ENCODE data around the gene ELP4. TPM values are rescaled to one million over a fixed set of nuclear protein-coding genes. Genes with fewer than 3 reads are reported as not detected.
"Not testable (repeated sequence)": the region's sequence is repeated elsewhere in the genome, so short reads cannot be mapped to it uniquely, and the experiment has no call there.

ELP4 gene
- polyA plus RNA-seq, 2 donors: 8.8 to 15.5 TPM

DNA sequence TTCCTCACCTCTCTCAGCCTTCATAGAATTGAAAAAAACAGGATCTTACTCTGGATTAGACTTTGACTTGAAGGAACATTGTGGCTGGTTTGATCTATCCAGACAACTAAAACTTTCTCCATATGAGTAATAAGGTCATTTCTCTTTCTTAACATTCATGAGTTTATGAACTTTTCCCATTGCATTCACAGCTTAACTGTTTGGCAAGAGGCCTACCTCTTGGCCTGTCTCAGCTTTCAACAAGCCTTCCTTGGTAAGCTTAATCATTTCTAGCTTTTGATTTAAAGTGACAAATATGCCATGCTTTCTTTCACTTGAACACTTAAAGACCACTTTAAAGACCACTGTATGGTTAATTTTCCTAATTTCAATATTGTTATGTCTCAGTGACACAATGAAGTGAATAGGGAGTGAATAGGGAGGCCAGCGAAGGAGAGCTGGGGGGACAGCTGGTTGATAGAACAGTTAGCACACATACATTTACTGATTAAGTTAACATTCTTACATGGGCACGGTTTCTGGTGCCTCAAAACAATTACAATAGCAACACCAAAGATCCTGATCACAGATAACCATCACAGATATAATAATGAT lies 17.1 kb upstream of the ELP4 start:
- H3K36me3 ChIP-seq (ENCODE audit: control insufficient read depth in 2 of 2, insufficient read depth in 2 of 2, low read length in 1 of 2): no peaks in the 10 kb centered on the region
- H3K4me3 ChIP-seq (ENCODE audit: low read depth in 1 of 2, low read length in 2 of 2): no peak overlapping the region
- no peak overlapping the region for H3K27ac ChIP-seq (ENCODE audit: low read depth in 2 of 2, low read length in 1 of 2)
- no peaks in the 10 kb centered on the region for H3K9me3 ChIP-seq (ENCODE audit: control insufficient read depth in 2 of 2, insufficient read depth in 1 of 2, low read depth in 1 of 2, low read length in 1 of 2)
- H3K4me1 ChIP-seq (ENCODE audit: control insufficient read depth in 2 of 2, insufficient read depth in 2 of 2, low read length in 1 of 2): no peaks in the 10 kb centered on the region
- no peaks in the 10 kb centered on the region for H3K27me3 ChIP-seq (ENCODE audit: control insufficient read depth in 1 of 2, insufficient read depth in 2 of 2, low read length in 2 of 2)
- WGBS, 2 donors: 74 to 85% methylated on average over 2 of the region's 2 CpGs

DNA sequence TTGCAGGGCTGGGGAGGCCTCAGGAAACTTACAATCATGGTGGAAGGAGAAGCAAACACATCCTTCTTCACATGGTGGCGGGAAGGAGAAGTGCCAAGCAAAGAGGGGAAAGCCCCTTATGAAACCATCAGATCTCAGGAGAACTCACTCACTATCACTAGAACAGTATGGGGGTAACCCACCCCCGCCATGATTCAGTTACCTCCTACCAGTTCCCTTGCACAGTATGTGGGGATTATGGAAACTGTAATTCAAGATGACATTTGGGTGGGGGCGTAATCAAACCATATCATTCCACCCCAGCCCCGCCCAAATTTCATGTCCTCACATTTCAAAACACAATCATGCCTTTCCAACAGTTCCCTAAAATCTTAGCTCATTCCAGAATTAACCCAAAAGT lies 16.3 kb upstream of the ELP4 start:
- Histone ChIP-seq H3K27ac (ENCODE audit: low read depth in 2 of 2, low read length in 1 of 2) (no peak overlapping the region), H3K9me3 (ENCODE audit: control insufficient read depth in 2 of 2, insufficient read depth in 1 of 2, low read depth in 1 of 2, low read length in 1 of 2) (no peaks in the 10 kb centered on the region), H3K4me3 (ENCODE audit: low read depth in 1 of 2, low read length in 2 of 2) (no peak overlapping the region), H3K36me3 (ENCODE audit: control insufficient read depth in 2 of 2, insufficient read depth in 2 of 2, low read length in 1 of 2) (no peaks in the 10 kb centered on the region), H3K4me1 (ENCODE audit: control insufficient read depth in 2 of 2, insufficient read depth in 2 of 2, low read length in 1 of 2) (no peaks in the 10 kb centered on the region), H3K27me3 (ENCODE audit: control insufficient read depth in 1 of 2, insufficient read depth in 2 of 2, low read length in 2 of 2) (no peaks in the 10 kb centered on the region)
- WGBS, 2 donors: 97% methylated on average over 4 of the region's 4 CpGs

DNA sequence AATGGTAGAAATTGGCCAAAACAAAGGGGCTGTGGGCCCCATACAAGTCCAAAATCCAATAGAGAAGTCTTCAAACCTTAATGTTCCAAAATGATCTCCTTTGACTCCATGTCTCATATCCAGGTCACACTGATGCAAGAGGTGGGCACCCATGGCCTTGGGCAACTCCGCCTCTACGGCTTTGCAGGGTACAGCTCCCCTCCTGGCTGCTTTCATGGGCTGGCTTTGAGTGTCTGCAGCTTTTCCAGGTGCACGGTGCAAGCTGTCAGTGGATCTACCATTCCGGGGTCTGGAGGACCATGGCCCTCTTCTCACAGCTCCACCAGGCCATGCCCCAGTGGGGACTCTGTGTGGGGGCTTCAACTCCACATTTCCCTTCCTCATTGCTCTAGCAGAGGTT lies 15.8 kb upstream of the ELP4 start:
- not testable (repeated sequence) for H3K36me3 ChIP-seq (ENCODE audit: control insufficient read depth in 2 of 2, insufficient read depth in 2 of 2, low read length in 1 of 2); H3K4me1 ChIP-seq (ENCODE audit: control insufficient read depth in 2 of 2, insufficient read depth in 2 of 2, low read length in 1 of 2); H3K27me3 ChIP-seq (ENCODE audit: control insufficient read depth in 1 of 2, insufficient read depth in 2 of 2, low read length in 2 of 2); H3K9me3 ChIP-seq (ENCODE audit: control insufficient read depth in 2 of 2, insufficient read depth in 1 of 2, low read depth in 1 of 2, low read length in 1 of 2); H3K27ac ChIP-seq (ENCODE audit: low read depth in 2 of 2, low read length in 1 of 2); H3K4me3 ChIP-seq (ENCODE audit: low read depth in 1 of 2, low read length in 2 of 2)
- 98 to 99% methylated on average over 4 of the region's 4 CpGs for WGBS, 2 donors

DNA sequence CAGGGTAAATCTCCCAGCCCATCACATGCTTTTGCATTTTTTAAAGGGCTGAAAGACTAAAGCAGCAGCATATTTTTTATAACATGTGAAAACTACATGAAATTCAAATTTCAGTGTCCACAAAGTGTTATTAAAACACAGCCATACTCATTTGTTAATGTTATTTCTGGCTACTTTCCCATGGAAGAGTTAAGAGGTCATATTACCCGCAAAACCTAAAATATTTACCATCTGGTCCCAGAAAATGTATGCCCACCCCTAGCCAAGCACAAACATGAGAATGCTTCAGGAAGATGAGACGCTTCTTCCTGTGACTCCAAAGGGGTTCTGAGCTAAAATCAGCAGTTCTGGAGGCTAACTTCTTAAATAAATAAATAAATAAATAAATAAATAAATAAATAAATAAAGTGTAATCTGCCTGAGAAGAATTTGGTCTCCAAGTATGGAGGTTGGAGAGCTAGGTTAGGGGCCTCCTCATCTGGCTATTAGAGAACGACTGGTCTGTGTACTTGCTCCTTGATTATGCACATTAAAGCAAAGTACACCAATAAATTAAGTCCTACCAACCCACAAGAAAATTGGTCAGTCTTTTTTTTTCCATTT lies 9.9 kb upstream of the ELP4 start:
- Histone ChIP-seq H3K27me3 (ENCODE audit: control insufficient read depth in 1 of 2, insufficient read depth in 2 of 2, low read length in 2 of 2) (no peaks in the 10 kb centered on the region), H3K4me3 (ENCODE audit: low read depth in 1 of 2, low read length in 2 of 2) (no peak overlapping the region), H3K36me3 (ENCODE audit: control insufficient read depth in 2 of 2, insufficient read depth in 2 of 2, low read length in 1 of 2) (peaks cover 0 to 2% of the 10 kb centered on the region in 2 donors), H3K27ac (ENCODE audit: low read depth in 2 of 2, low read length in 1 of 2) (no peak overlapping the region), H3K4me1 (ENCODE audit: control insufficient read depth in 2 of 2, insufficient read depth in 2 of 2, low read length in 1 of 2) (no peaks in the 10 kb centered on the region), H3K9me3 (ENCODE audit: control insufficient read depth in 2 of 2, insufficient read depth in 1 of 2, low read depth in 1 of 2, low read length in 1 of 2) (no peaks in the 10 kb centered on the region)
- WGBS, 2 donors: 93 to 94% methylated on average over 3 of the region's 3 CpGs

DNA sequence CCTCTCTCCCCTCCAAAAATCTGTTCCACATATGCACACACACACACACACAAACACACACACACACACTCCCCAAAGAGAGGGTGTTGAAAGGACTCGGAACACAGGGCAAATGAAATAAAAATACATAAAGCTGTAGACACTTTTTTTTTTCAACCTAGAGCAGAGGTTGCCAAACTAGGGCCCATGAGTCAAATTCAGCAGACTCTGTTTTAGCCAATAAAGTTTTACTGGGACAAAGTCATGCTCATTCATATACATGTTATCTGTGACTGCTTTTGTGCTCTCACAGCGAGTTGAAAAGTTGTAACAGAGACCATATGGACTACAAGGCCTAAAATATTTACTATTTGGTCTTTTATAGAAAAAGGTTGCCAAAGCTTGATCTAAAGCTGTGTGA lies 9.0 kb upstream of the ELP4 start:
- H3K9me3 ChIP-seq (ENCODE audit: control insufficient read depth in 2 of 2, insufficient read depth in 1 of 2, low read depth in 1 of 2, low read length in 1 of 2): no peaks in the 10 kb centered on the region
- no peak overlapping the region for H3K27ac ChIP-seq (ENCODE audit: low read depth in 2 of 2, low read length in 1 of 2)
- H3K4me3 ChIP-seq (ENCODE audit: low read depth in 1 of 2, low read length in 2 of 2): no peak overlapping the region
- peaks cover 0 to 2% of the 10 kb centered on the region in 2 donors for H3K36me3 ChIP-seq (ENCODE audit: control insufficient read depth in 2 of 2, insufficient read depth in 2 of 2, low read length in 1 of 2)
- 76 to 85% methylated on average over 2 of the region's 2 CpGs for WGBS, 2 donors
- H3K4me1 ChIP-seq (ENCODE audit: control insufficient read depth in 2 of 2, insufficient read depth in 2 of 2, low read length in 1 of 2): no peaks in the 10 kb centered on the region
- no peaks in the 10 kb centered on the region for H3K27me3 ChIP-seq (ENCODE audit: control insufficient read depth in 1 of 2, insufficient read depth in 2 of 2, low read length in 2 of 2)

DNA sequence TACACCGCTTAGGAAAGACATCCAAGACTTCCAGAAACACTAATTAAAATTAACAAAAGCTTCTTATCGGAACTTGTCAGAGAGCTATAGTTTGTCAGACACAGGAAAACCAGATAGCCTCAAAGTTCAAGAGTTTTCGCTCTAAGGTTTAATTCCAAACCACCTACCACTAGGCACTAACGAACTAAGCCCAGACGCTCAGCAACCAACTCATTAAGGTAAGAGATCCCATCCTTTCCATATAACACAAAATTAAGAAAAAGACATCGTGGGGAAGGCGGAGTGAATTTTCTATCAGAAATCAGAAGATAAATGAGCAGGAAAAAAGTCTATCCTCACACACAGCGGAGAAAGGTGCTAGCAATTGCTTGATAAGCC lies 527 bp upstream of the ELP4 start:
- H3K9me3 ChIP-seq (ENCODE audit: control insufficient read depth in 2 of 2, insufficient read depth in 1 of 2, low read depth in 1 of 2, low read length in 1 of 2): no peaks in the 10 kb centered on the region
- WGBS, 2 donors: 1% methylated on average over 8 of the region's 8 CpGs
- H3K27me3 ChIP-seq (ENCODE audit: control insufficient read depth in 1 of 2, insufficient read depth in 2 of 2, low read length in 2 of 2): no peaks in the 10 kb centered on the region

DNA sequence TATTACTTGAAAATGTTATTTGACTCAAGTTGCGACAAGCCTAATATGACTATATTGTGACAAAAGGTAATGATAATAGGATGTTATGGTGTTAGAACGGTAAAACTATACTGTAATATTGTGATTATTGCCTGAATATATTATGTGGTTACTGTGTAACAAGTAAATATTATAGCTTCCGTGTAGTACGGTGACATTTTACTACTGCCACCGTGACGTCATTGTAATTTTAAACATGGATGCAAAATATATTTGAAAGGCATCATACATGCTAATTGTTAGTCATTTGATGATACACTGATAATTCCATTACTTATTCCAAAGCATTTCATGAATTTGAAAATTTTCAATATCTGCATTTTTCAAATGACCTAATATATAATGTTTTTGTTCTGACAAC lies 2.5 kb downstream of the ELP4 start:
- Histone ChIP-seq H3K4me3 (ENCODE audit: low read depth in 1 of 2, low read length in 2 of 2) (no peak overlapping the region), H3K9me3 (ENCODE audit: control insufficient read depth in 2 of 2, insufficient read depth in 1 of 2, low read depth in 1 of 2, low read length in 1 of 2) (no peaks in the 10 kb centered on the region), H3K4me1 (ENCODE audit: control insufficient read depth in 2 of 2, insufficient read depth in 2 of 2, low read length in 1 of 2) (no peaks in the 10 kb centered on the region), H3K36me3 (ENCODE audit: control insufficient read depth in 2 of 2, insufficient read depth in 2 of 2, low read length in 1 of 2) (no peaks in the 10 kb centered on the region), H3K27me3 (ENCODE audit: control insufficient read depth in 1 of 2, insufficient read depth in 2 of 2, low read length in 2 of 2) (no peaks in the 10 kb centered on the region), H3K27ac (ENCODE audit: low read depth in 2 of 2, low read length in 1 of 2) (no peak overlapping the region)
- WGBS, 2 donors: 89 to 95% methylated on average over 6 of the region's 6 CpGs

More for the DNA sequence above, 527 bp upstream of the ELP4 start:
- H3K27ac ChIP-seq (ENCODE audit: low read depth in 2 of 2, low read length in 1 of 2): peak overlapping the region; percentile 11 to 66
- H3K4me3 ChIP-seq (ENCODE audit: low read depth in 1 of 2, low read length in 2 of 2): peak overlapping the region; percentile 86 to 90
- no peaks in the 10 kb centered on the region for H3K4me1 ChIP-seq (ENCODE audit: control insufficient read depth in 2 of 2, insufficient read depth in 2 of 2, low read length in 1 of 2)
- peaks cover 0 to 2% of the 10 kb centered on the region in 2 donors for H3K36me3 ChIP-seq (ENCODE audit: control insufficient read depth in 2 of 2, insufficient read depth in 2 of 2, low read length in 1 of 2)

DNA sequence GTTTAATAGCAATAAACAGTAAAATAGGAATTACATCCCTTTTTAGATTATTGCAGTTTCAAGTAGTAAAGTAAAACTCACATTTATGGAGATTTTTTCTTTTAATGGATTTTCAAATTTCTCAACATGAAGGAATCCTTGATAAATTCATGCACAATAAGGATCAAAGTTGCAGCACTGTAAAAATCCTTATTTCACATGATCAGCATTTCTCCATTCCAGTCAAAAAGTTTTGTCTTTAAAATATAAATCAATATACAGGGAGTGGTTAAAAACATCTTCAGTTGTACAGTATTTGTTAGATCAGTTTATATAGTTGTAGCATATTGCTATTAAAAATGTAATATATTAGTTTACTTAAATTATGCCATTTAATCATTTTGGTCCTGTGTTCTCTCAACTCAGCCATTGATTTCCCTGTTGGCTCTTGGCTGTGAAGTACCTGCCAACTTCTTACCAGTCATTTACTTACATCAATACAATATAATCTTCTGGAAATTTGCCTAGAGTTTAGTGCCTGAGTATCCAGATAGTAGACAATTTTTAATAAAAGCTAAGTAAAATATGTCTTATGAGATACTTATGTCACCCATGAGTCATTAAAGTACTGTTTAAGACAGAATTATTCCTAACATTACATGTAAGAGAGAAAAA lies 12.1 kb downstream of the ELP4 start:
- Histone ChIP-seq H3K4me1 (ENCODE audit: control insufficient read depth in 2 of 2, insufficient read depth in 2 of 2, low read length in 1 of 2) (no peaks in the 10 kb centered on the region), H3K4me3 (ENCODE audit: low read depth in 1 of 2, low read length in 2 of 2) (no peak overlapping the region), H3K9me3 (ENCODE audit: control insufficient read depth in 2 of 2, insufficient read depth in 1 of 2, low read depth in 1 of 2, low read length in 1 of 2) (no peaks in the 10 kb centered on the region), H3K27ac (ENCODE audit: low read depth in 2 of 2, low read length in 1 of 2) (no peak overlapping the region), H3K27me3 (ENCODE audit: control insufficient read depth in 1 of 2, insufficient read depth in 2 of 2, low read length in 2 of 2) (no peaks in the 10 kb centered on the region), H3K36me3 (ENCODE audit: control insufficient read depth in 2 of 2, insufficient read depth in 2 of 2, low read length in 1 of 2) (no peaks in the 10 kb centered on the region)

DNA sequence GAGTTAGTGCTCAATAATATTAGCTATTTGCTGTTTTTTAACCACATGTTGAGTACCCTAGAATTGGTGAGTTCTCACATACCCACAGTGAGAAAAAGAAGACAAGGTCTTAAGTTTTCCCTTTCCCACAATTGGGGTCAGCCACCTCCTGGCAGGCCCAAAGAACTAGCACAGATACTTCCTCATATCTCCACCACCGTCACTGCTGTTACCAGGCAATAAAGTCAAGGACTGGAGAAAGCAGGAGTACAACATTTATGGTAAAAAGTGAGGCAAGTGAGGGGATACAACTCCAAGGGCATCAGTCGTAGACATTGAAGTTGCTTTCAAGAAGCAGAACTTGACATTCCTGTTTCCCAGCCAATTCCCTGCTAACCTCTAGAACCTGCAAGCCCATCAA lies 19.6 kb downstream of the ELP4 start:
- H3K4me3 ChIP-seq (ENCODE audit: low read depth in 1 of 2, low read length in 2 of 2): no peak overlapping the region
- H3K27me3 ChIP-seq (ENCODE audit: control insufficient read depth in 1 of 2, insufficient read depth in 2 of 2, low read length in 2 of 2): no peaks in the 10 kb centered on the region
- no peaks in the 10 kb centered on the region for H3K4me1 ChIP-seq (ENCODE audit: control insufficient read depth in 2 of 2, insufficient read depth in 2 of 2, low read length in 1 of 2)
- no peaks in the 10 kb centered on the region for H3K9me3 ChIP-seq (ENCODE audit: control insufficient read depth in 2 of 2, insufficient read depth in 1 of 2, low read depth in 1 of 2, low read length in 1 of 2)
- no peaks in the 10 kb centered on the region for H3K36me3 ChIP-seq (ENCODE audit: control insufficient read depth in 2 of 2, insufficient read depth in 2 of 2, low read length in 1 of 2)
- 76 to 84% methylated on average over 2 of the region's 2 CpGs for WGBS, 2 donors
- H3K27ac ChIP-seq (ENCODE audit: low read depth in 2 of 2, low read length in 1 of 2): no peak overlapping the region

DNA sequence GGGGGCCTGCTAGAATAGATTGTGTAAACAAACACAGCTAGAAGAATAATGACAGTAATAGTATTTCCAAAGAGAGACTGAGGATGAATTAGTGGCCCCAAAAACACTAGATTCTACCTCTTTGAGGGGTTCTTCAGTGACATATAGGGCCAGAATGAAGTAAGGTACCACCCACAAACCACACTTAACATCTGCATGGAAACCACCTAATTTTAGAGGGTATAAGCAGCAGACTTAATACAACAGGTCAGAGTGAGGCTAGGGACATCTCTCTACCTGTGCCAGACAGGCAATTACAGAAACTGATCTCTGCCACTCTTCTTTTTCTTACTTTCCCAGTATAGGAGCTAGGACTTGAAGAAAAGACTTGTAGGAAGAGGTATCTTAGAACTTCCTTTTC lies 20.1 kb downstream of the ELP4 start:
- no peak overlapping the region for H3K4me3 ChIP-seq (ENCODE audit: low read depth in 1 of 2, low read length in 2 of 2)
- no peaks in the 10 kb centered on the region for H3K27me3 ChIP-seq (ENCODE audit: control insufficient read depth in 1 of 2, insufficient read depth in 2 of 2, low read length in 2 of 2)
- H3K36me3 ChIP-seq (ENCODE audit: control insufficient read depth in 2 of 2, insufficient read depth in 2 of 2, low read length in 1 of 2): no peaks in the 10 kb centered on the region
- H3K9me3 ChIP-seq (ENCODE audit: control insufficient read depth in 2 of 2, insufficient read depth in 1 of 2, low read depth in 1 of 2, low read length in 1 of 2): no peaks in the 10 kb centered on the region
- no peaks in the 10 kb centered on the region for H3K4me1 ChIP-seq (ENCODE audit: control insufficient read depth in 2 of 2, insufficient read depth in 2 of 2, low read length in 1 of 2)
- no peak overlapping the region for H3K27ac ChIP-seq (ENCODE audit: low read depth in 2 of 2, low read length in 1 of 2)

All from esophagus (tissue), 2 donors.